Fibroblast of peridontal ligament (primary cell): ENCODE data around the gene ROBO2.

Source experiments
- DNase-seq: peaks from one replicate; pipeline ENCODE4 v3.0.0-alpha.2; 2010; ENCODE audit errors: extremely low read depth

The ROBO2 gene

DNA sequence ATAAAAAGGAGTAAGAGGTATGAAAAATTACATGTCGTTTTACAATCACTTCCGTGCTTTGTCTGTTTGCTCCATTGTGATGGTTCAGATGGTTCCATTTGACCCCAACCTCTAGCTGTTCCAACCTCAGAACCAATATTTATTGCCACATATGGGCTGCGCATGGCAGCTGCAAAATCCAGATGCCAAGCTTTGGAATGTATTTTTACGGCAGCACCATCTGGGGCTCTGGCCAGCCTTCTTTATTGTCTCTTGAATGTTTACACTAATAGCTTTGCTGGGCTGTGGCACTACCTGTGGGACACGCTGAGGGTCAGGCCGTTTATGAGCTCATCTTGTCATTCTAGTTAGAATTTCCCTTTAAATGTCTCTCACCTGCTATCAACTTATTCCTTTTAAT is 219.8 kb downstream of the ROBO2 start:
- DNase-seq = no peak

DNA sequence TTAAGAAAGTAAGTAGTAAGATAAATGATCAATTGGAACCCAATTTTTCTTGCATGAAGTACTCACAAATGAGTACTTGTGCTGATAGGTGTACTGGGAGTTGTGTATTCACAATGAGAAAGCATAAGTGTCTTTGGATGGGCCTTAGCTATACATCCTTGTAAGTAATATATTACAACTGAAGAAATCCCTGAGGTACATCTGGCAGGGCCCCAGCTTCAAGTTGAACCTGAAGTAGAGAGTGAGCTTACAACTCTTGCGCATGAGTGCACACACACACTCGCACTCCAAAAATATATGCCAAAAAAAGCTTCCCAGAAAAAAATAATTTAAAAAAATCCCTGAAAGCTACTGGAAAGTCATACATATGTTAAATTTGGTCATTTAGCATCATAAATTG is 222.5 kb downstream of the ROBO2 start:
- no peak for DNase-seq

DNA sequence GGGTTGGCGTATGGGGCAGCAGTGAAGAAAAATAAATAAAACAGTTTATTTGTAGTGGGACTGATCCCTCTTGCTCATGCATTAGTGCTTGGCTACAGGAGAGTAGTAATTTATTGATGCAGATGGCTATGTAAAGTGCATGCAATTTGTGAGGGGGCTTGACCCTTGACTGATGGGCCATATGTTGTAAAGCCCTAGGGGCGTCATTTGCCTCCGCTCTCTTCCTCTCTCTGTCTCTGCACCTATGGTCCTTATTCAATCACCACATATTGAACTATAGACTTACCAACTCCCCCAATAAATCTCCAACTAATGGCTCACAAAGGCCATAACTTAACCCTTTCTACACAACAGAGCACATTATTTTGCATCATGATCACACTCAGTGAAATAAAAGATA is 227.7 kb downstream of the ROBO2 start:
- DNase-seq = no peak

DNA sequence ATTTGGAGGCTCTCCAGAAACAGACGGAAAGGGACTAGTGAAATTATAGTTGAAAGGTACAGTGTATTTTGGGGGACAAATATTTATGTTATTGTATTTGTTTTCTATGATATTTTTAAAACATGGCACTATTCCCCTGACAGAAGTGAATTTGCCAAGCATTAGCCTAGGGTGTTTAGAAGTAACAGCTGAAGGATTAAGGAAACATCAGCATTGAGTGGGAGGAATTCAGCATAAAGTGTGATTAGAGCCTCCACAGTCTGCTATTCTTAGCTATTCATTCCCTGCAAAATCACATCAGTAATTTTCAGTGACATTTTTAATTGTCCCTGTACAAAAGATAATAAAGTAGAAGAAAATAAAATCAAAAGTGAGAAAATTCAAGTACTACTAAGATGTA is 231.4 kb downstream of the ROBO2 start:
- no peak for DNase-seq

DNA sequence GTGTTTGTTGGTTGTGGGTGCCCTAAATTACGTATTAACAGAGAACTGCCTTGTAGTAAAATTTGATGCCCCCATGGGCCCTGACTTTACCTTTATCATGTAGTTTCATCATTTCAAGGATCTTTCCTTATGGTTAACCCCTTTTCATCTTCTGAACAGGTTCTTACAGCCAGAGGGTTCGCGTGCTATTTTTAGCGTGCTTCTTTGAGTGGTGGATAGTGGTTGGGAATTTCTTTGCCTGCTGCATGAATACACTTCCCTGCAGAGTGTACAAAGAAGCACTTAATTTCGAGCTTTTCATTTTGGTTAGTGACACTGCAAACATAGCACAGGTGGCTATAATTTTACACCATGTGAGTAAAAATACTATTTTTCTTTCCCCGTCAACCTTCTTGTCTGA is 231.8 kb downstream of the ROBO2 start:
- no peak for DNase-seq

DNA sequence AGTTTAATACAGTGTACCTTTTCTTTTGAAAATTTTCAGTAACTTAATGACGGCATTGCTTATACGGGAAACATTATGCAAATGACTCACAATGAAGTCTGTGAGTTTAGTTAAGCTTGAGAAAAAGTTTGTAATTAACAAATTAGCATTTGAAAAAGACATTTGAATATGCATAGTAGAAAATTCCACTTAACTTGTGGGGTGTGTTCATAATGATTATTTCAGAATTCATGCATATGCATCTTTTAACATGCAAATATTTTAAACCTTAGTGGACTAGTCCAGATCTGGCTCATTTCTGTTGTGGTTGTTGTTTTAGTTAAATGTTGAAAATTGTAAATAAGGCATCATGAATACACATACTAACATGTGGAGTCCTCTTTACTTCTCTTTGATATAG is 239.4 kb downstream of the ROBO2 start:
- DNase-seq = no peak

DNA sequence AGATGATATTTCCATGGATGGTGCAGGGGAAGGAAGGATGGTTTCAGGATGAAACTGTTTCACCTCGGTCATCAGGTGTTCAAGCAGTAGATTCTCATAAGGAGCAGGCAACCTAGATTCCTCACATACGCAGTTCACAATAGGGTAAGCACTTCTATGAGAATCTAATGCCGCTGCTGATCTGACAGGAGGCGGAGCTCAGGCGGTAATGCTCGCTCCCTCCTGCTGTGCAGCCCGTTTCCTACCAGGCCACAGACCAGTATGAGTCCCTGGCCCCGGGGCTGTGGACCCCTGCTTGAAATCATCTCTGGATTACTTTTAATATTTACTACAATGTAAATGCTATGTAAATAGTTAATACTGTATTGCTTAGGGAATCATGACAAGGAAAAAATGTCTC is 241.8 kb downstream of the ROBO2 start:
- no peak for DNase-seq

DNA sequence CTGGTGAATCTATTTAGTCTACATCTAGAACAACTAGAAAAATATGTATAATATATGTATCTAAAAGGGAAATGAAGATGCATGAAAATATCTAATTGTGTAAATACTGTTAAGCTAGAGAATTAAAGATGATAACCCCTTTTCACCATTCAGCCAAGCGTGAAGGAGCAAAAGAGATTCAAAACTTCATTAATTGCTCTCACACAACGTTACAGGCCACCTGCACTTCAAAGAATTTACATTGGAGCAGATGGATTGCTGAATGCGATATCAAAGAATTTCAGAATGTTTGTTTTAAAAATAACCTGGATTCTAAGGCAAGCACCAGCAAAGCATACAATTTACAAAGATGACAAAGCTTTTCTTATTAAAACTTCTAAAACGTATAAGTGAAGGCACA is 243.2 kb downstream of the ROBO2 start:
- no peak for DNase-seq

DNA sequence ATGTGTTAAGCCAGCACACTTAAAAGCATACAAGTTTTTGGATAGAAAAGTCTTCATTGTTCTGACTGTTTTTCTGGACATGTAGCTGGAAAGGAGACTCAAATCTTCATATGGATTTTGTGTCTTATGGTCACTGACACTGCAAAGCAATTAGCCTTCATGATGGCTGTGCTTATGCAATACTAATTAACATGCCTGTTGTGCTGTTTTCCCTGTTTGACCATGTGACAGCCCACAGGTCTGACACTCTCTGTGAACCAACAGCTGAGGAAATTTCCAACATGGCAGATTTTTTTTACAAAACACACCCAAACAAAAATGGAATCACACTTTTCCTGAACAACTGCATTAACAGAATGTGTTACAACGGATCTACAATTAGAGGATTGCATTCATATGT is 248.4 kb downstream of the ROBO2 start:
- no peak for DNase-seq

DNA sequence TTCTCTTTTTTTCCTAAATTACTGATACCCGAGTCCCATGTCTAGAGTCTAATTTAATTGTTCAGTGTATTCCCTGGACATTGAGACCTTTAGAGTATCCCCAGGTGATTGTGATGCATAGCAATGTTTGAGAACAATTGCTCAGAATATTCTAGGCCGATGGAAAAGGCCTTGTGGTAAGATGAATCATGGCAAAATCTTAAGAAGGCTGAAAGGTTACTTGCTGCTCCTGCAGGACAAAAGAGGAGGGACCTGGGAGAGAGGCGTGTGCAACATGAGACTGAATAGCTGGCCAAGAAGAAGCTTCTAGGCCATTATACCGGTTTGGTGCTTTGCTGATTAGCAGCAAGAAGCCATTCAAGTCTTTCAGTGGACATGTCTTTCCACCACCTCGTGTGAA is 256.6 kb downstream of the ROBO2 start:
- DNase-seq = no peak

DNA sequence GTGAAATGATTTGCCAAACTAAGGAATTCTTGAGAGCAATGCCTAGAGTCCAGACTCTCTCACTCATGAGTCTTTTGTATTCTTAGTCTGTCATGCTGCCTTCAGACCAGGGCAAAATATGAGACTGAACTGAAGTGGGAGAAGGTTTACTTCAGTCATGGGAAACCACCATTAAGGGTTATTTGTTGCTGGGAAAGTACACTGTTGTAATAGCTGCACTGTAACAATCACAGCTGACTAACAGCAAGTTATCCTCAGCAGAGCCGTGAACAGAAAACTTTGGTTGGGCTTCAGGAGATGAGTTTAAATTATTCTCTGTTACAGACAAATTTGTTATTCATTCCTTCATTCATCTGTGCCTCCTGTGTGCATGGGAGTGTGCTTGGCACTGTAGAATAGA is 258.5 kb downstream of the ROBO2 start:
- DNase-seq = no peak

DNA sequence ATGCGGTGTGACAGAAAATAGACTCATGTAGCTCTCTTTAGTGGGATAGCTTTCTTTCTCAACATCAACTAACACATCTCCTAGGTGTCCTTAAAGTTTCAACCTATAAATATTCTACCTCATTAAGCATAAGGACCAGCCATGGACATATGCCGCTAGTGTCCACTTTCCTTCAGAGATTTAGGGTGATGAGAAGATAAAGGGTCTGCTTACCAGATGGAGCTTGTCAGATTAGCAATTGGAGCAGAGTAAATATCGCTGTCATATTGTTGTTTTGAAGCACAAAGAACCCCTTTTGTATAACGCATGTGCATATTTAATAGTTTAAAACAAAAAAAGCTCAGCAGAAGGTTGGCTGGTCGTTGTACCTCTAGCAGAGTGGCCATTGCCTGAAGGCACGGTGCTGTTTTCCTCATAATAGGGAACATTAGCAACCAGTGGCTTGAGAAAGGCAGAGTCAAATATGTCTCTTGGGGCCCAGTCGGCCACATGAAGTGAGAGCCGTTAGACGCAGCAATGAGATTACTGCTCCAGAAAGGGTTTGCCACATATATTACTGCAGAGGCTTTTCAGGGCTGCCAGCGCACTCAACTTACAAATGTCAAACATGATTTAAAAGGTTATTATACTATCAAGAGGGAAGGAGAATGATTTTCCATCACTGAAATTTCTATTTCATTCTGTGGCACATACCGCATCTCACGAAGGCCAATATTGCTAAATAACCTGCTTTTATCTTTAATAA is 264.2 kb downstream of the ROBO2 start:
- DNase-seq = no peak

DNA sequence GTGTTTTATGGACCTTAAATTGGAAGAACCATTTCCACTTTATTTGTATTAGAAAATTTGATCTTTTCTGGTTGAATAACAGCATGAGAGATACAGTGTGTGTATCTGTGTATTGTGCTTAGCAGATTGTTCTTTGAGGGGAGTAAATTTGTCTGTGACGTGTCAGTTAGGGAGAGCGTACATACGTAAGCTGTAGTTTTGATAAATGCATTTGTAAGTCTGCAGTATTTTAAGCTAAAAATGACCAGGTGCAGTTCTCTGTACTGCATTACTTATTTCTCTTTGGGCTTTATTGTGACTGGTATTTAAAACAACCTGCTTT is 264.8 kb downstream of the ROBO2 start:
- no peak for DNase-seq

DNA sequence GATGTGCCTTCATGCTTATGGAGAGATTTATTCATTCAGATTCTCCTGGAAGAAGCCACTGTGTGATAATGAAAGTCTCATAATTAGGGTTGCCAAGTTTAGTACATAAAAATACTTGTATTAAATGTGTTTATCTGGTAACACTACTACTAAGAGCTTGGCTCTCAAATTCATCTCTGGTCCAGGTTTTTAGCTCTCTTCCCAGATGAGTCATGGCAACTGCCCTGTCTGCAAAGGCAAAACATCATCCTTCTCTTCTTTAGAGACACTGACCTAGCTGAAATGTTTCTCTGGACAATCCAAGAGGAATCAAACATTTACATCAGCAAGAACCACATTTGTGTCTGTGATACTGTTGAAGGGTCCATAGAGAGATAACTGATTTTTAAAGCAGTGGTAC is 269.6 kb downstream of the ROBO2 start:
- no peak for DNase-seq

DNA sequence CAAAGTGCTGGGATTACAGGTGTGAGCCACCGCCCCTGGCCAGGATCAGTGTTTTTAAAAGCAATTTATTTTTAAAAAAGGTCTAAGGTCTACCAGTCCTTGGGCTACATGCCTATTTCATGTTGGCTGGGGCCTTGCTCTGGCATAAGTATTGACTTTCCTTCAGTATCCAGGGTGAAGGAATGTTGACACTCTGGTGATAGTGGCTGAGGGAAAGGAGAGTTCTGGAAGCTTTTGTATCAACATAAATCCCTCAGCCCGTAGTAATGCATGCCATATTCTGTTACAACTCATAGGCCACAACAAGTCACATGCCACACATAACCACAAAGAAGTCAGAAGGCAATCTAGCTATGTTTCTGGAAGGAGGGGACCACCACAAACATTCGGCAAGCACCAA is 273.9 kb downstream of the ROBO2 start:
- no peak for DNase-seq

DNA sequence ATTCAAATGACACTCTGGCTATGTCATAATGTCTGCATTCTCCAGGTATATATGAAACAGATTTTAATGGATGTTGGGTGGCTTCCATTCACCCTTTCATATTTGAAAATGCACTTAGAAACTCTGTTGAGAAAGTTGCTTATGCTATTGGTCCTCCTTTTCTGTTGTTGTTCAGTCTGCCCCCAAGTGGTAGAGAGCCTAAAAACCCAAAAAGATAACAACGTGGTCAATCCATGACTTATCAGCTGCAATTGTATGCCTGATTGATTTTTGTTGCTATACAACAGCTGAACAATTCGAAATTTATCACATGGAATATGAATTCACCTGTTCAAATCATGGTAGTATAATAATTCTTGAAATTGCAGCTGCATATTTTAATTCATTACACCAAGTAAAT is 279.8 kb downstream of the ROBO2 start:
- no peak for DNase-seq

DNA sequence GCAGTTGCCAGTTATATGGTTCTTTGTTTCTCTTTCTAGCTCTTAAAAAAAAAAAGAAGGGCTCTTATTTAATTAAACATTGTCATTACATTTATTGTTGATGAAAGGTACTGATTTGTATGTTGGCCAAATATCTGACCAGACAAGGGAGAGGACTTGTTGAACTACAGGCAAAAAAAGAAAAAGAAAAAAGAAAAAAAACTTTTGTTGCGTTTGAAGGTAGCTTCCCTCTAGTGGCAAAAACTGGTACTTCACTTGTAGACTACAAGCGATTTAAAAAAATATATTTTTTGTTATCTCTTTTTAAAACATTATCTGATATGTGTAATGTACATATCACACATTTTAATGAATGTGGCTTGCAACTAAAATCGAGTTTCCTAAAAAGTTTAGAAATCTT is 280.6 kb downstream of the ROBO2 start:
- DNase-seq = peak; percentile 62

DNA sequence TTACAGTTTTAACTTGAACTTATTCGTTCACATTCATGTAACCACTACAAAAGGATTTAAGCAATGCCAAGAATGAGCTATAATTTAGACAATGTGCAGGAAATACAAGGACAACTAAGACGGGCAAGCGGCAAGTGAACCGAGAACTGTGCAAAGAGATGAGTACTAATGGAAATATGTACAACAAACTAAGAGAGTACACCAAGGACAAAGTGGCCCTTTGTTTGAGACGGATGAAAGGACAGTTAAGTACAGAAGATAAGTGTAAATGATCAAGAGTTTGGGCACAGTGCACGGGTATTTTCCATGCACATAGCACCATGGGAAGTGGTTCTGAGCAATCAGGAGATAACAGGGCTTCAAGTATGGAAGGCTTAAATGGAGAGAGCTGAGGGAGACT is 281.7 kb downstream of the ROBO2 start:
- DNase-seq = no peak

DNA sequence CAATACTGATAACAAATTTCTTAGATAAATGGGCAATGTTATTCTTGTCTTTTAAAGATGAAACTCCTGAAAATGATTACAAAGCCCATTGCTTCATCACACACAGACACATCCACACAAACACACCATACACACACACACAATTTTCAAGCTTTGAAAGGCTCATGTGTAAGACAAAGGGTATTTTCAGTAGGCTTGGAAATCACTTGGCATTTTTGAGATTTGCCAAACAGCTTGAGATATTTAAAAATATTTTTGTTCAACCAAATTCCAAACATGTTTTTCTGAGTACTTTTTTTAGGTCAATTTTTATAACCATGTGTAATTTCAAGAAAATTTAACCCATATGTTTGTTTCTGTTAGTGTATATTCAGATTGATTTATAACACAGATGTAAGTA is 283.7 kb downstream of the ROBO2 start:
- no peak for DNase-seq

DNA sequence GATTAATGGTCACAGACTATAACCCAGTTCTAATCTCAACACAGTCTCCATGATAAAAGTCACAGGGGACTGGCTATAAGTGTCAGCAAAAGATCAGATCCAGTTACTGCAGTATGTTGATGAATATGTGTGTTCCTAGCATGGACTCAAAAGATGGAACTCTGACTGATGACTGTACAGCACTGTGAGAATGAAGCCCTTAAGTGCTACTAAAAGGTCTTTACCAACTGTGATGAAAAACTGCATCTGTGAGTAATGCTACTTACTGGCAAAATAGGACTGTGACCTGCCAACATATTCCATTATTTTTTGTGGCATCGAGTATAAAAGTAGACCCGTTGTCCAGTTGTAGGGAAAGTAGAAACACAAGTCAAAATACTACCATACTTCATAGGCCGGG is 284.2 kb downstream of the ROBO2 start:
- DNase-seq = no peak

DNA sequence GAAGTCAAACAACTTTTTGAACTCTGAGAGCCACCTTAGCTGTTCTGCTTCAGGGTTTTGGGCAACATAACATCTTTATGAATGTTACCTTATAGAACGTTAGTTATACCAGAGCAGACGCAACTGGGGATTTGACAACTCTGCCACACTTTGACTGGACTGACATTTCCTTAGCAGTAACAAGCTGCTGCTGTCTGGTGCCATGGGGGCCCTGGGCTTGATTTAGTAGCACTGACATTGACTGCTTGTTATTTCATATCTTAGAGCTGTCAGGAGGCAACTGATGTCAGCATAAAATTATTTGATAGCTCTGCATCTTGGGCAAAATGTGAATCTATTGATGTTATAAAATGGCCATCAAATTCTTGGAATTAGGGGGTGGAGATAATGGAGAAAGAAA is 285.4 kb downstream of the ROBO2 start:
- no peak for DNase-seq

DNA sequence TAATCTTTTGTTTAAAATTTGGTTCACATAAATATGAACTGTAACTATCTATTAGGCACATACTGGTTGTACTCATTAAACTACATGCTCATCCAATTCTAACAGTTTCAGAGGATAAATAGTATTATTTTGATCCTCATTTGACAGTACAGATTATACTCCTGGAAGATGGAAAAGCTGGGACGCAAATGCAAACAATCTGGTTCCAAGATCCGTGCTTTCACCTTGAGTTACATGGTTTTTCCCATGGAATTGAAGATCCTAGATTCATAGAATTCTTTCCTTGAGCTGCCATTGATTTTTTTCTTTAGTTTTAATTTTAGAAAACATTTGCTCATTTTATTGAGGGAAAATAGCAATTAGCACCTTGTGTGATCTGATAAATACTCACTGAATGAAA is 285.8 kb downstream of the ROBO2 start:
- no peak for DNase-seq

DNA sequence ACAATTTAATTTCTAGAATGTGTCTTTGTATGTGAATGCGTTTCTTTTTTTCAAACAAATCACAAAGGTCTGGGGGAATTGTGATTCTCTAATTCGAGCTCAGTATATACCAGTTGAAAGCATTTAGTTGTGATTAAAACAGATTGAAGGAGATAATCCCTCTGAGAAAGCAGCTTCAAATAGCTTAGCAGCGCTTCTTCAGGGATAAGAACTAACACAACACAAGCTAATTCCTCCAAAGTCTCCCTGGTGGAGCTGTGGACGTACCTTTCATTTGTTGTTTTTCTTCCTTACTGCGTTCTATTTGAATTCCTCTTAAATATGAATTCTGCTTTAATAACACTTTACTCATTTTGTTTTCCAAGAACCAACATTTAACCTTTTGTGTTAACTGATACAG is 286.7 kb downstream of the ROBO2 start:
- DNase-seq = no peak

DNA sequence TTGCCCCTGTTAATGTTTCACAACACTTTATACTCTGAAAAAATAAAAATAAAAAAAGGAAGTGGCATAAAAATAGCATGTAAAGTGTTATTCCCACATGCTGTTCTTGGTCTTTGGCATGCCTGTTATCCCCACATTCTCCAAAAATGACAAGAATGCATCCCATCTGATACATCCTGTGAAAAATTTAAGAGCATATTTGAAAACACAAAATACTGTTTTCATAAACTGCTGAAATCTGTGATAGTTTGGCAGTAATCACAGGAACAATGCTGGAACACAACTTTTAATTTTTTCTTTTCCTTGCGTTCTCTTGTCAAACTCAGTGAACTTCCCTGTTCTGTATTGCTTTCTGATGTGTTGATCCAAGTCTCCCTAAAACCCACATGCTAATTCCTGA is 288.8 kb downstream of the ROBO2 start:
- no peak for DNase-seq

DNA sequence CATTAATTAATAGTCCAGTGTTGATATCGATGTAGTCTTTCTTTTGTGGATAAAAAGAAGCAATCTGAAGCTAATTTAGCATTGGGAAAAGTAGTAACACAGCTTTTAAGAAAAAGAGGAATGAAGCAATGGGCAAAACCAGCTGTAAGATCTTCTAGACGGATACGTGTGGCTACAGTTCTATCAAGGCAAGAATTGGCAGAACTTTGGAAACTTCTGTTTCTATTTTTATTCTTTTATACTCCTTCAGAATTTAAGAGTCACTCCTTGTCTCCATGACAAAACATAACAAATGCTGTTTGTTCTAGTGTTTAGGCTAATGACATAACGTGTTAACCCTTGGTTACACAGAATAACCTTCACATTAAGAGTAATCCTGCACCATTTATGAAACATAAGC is 289.2 kb downstream of the ROBO2 start:
- DNase-seq = no peak
